HG03571 (cell line): ENCODE data around the gene LRIG1.

Experiments
- ATAC-seq: cut with Tn5 transposase; IDR thresholded peaks from one replicate; pipeline ENCODE4 v1.9.1; 2021; ENCODE audit not compliant: unreplicated experiment

LRIG1 gene

GRCh38 chr3:66470956-66471686, 29.7 kb downstream of the LRIG1 start:
- no peak for ATAC-seq

GRCh38 chr3:66470285-66470684, 30.5 kb downstream of the LRIG1 start:
- ATAC-seq: no peak

GRCh38 chr3:66469220-66469640, 31.6 kb downstream of the LRIG1 start:
- ATAC-seq: peak; percentile 70

GRCh38 chr3:66467996-66468735, 32.7 kb downstream of the LRIG1 start:
- ATAC-seq: no peak

GRCh38 chr3:66466606-66467270, 34.1 kb downstream of the LRIG1 start:
- ATAC-seq: no peak

- no peak for ATAC-seq
Measured at GRCh38 chr3:66465587-66465986, 35.2 kb downstream of the LRIG1 start.

GRCh38 chr3:66465034-66465433, 35.8 kb downstream of the LRIG1 start:
- no peak for ATAC-seq

GRCh38 chr3:66464512-66464894, 36.3 kb downstream of the LRIG1 start:
- no peak for ATAC-seq

GRCh38 chr3:66463730-66464511, 36.9 kb downstream of the LRIG1 start:
- ATAC-seq: no peak

- ATAC-seq: no peak
Measured at GRCh38 chr3:66463054-66463631, 37.7 kb downstream of the LRIG1 start.

- ATAC-seq: no peak
Measured at GRCh38 chr3:66457252-66457651, 43.6 kb downstream of the LRIG1 start.

GRCh38 chr3:66456711-66457173, 44.1 kb downstream of the LRIG1 start:
- ATAC-seq: no peak

- ATAC-seq: no peak
Measured at GRCh38 chr3:66454464-66454859, 46.4 kb downstream of the LRIG1 start.

- ATAC-seq: no peak
Measured at GRCh38 chr3:66453651-66454463, 47.0 kb downstream of the LRIG1 start.

- ATAC-seq: no peak
Measured at GRCh38 chr3:66452303-66453011, 48.4 kb downstream of the LRIG1 start.

- no peak for ATAC-seq
Measured at GRCh38 chr3:66451766-66452165, 49.1 kb downstream of the LRIG1 start.

- no peak for ATAC-seq
Measured at GRCh38 chr3:66450390-66451022, 50.3 kb downstream of the LRIG1 start.

- ATAC-seq: no peak
Measured at GRCh38 chr3:66449411-66449974, 51.3 kb downstream of the LRIG1 start.
